PC-3 (cell line): ENCODE data around the gene NEMP2.

ENCODE experiments used
- CTCF ChIP-seq: fragments of 300-600 bp; sonication (generic); conservative IDR thresholded peaks from 2 replicates; pipeline ENCODE4 v1.5.1; 2017; ENCODE audit warnings: antibody characterized with exemption, low read depth, mild to moderate bottlenecking, low read length
- EZH2 ChIP-seq: fragments of 300-600 bp; sonication (generic); IDR thresholded peaks from one replicate; pipeline ENCODE4 v1.6.1; 2017; ENCODE audit warnings: antibody characterized with exemption, mild to moderate bottlenecking, low read length; ENCODE audit not compliant: unreplicated experiment

- TF ChIP-seq CTCF, result no peak
- TF ChIP-seq EZH2, result no peak
Measured at GRCh38 chr2:190488516-190489233, 45.8 kb downstream of the NEMP2 start.
